Stimulated activated naive CD8-positive, alpha-beta T cell treated with anti-CD3 and anti-CD28 coated beads, Interleukin-15, Interleukin-2, amounts not matched to agents 100 U/mL and 50 U/mL, for 24 hours (primary cell): ENCODE measurements around the gene MAPK1.
"Not testable (repeated sequence)": the region's sequence is repeated elsewhere in the genome, so short reads cannot be mapped to it uniquely, and the experiment has no call there.

Source experiments
- ATAC-seq: fragments of 150-1000 bp; cut with Tn5 transposase; one replicate; pipeline ENCODE4 v1.10.0; 2021
- DNase-seq: peaks from one replicate; pipeline ENCODE4 v3.0.0; 2021

Gene MAPK1

GRCh38 chr22:21867528-21868266, at the start of gene MAPK1:
Gene MAPK1, minus strand, starts transcription at chr22:21867645. Its CDS starts 205 bp downstream, at chr22:21867440.
- peak; percentile 94 for ATAC-seq
- peak; percentile 96 for DNase-seq

GRCh38 chr22:21916309-21916918, 49.0 kb upstream of the MAPK1 start:
- no peak for DNase-seq
- ATAC-seq, result no peak

DNA sequence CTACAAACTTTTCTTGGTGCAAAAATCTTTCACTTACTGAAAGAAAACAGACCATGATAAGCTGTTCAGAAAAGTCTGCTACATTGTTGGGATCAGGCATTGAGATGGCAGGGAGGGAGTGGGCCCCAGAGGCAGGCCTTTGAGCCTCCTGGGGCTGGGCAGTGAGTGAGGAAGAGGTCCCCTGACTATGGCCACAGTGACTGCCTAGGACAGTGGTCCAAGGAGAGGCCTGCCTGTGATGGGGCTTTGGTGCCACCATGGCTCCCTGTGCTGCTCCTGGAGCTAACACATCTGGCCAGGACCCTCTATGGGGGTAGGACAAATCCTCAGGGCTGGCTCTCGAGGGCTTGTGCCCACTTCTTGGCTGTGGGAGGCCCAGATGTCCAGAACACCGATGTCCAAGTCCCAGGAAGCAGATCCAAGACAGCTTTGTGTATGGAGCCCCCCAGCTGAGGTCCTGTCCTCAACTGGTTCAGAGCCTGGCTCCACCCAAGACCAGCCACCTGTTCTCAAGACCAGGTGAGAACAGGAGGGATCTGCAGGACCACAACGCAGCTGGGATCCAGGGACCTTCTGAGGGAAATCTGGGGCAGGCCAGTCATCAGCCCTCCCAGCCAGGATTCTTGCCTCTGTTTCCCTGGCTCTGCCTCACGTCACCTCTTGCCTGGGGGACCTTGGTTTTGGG, 48.3 kb upstream of the MAPK1 start:
- no peak for ATAC-seq
- DNase-seq, result no peak

DNA sequence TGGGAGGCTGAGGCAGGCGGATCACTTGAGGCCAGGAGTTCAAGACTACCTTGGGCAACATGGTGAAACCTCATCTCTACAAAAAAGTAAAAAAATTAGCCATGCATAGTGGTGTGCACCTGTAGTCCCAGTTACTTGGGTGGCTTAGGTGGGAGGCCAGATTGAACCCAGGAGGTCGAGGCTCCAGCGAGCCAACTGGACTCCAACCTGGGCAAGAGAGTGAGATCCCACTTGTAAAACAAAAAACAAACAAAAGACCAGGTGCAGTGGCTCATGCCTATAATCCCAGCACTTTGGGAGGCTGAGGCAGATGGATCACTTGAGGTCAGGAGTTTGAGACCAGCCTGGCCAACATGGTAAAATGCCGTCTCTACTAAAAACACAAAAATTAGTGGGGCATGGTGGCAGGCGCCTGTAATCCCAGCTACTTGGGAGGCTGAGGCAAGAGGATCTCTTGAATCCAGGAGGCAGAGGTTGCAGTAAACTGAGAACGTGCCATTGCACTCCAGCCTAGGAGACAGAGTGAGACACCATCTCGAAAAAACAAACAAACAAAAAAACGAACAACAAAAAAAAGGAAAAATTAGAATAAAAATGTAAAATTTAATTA, 46.7 kb upstream of the MAPK1 start:
- not testable (repeated sequence) for DNase-seq, ATAC-seq

GRCh38 chr22:21910367-21910766, 42.9 kb upstream of the MAPK1 start:
- DNase-seq, ATAC-seq: not testable (repeated sequence)

DNA sequence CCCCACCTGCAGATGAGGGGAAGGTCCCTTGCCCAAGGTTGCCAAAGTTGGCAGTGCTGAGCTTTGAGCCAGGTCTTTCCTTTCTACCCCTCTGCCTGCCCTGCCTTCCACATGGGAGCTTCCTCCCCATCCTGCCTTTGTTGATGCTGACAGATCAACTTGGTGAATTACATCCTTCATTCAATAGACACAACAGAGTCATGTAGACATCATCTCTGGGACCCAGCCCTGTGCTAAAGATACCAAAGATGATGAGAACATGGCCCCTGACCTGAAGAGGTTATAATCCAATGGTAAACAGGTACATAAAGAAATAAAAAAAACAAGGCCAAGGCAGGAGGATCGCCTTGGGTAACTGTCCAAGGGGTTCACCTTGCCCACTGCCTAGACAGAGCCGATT, 42.4 kb upstream of the MAPK1 start:
- no peak for DNase-seq
- ATAC-seq, result no peak

- DNase-seq, result no peak
- ATAC-seq, result no peak
These were observed 40.4 kb upstream of the MAPK1 start for GRCh38 chr22:21907638-21908522.

GRCh38 chr22:21905234-21905633, 37.8 kb upstream of the MAPK1 start:
- DNase-seq, ATAC-seq: not testable (repeated sequence)

- no peak for ATAC-seq
- DNase-seq, result no peak
These were observed 36.9 kb upstream of the MAPK1 start for GRCh38 chr22:21904250-21904789.

- ATAC-seq (no peak), DNase-seq (no peak)
These were observed 35.8 kb upstream of the MAPK1 start for GRCh38 chr22:21903283-21903682.

DNA sequence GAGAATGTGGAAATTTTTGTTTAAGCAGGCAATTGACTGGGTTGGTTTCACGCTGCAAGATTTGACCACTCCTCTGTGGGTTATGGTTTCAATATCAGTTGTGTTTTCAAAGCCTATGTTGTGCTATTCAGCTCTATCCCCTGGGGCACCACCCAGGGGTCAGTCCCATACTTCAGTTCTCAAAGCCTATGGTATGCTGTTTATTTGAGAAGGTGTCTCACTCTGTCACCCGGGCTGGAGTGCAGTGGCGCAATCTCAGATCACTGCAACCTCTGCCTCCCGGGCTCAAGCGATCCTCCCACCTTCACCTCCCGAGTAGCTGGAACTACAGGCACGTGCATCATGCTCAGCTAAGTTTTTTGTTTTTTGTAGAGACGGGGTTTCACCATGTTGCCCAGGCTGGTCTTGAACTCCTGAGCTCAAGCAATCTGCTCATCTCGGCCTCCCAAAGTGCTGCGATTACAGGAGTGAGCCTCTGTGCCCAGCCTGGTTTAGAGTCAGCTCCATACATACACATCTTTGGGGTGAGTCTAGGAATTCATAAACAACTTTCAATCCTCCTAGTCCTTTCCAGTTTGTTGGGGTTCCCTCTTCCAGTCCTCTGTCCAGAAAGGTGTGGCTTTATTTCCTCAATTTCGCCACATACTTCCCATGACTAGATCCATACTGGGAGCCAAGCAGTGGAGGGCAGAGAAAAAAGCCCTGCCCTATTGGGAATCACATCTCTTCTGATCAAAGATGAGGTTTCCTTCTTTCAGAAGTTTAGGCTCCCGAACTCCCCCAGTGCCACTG, 35.0 kb upstream of the MAPK1 start:
- ATAC-seq, result no peak
- no peak for DNase-seq

GRCh38 chr22:21898354-21898896, 31.0 kb upstream of the MAPK1 start:
- ATAC-seq (no peak), DNase-seq (no peak)

DNA sequence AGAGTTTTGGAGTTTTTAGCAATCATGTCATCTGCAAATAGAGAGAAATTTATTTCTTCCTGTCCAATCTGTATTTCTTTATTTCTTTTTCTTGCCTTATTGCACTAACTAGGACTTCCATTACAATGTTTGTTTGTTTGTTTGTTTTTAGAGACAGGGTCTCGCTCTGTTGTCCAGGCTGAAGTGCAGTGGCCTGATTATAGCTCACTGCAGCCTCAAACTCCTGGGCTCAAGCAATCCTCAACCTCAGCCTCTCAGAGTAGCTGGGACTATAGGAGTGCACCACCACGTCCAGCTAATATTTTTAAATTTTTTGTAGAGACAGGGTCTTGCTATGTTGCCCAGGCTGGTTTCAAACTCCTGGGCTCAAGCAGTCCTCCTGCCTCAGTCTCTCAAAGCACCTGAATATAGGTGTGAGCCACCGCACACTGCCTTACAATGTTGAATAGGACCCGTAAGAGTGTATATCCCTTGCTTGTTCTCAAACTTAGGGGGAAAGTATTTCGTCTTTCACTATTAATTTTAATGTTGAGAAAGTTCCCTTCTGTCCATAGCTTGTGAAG, 29.6 kb upstream of the MAPK1 start:
- DNase-seq (no peak), ATAC-seq (no peak)

- DNase-seq, ATAC-seq: not testable (repeated sequence)
These were observed 28.8 kb upstream of the MAPK1 start for GRCh38 chr22:21896275-21896674.

DNA sequence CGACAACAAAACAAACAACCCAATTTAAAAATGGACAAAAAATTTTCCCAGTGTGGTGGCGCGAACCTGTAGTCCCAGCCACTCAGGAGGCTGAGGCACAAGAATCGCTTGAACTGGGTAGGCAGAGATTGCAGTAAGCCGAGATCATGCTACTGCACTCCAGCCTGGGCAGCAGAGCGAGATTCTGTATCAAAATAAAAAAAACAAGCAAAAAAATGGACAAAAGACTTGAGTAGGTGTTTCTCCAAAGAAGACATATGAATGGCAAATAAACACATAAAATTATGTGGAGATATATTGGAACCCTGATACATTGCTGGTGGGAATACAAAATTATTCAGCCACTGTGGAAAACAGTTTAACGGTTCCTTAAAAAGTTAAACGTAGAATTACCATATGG, 27.4 kb upstream of the MAPK1 start:
- no peak for ATAC-seq

GRCh38 chr22:21889251-21889990, 22.0 kb upstream of the MAPK1 start:
- DNase-seq, result no peak
- no peak for ATAC-seq

More for the DNA sequence above, 27.4 kb upstream of the MAPK1 start:
- DNase-seq, result no peak

- no peak for ATAC-seq
- no peak for DNase-seq
These were observed 20.4 kb upstream of the MAPK1 start for GRCh38 chr22:21887841-21888240.

DNA sequence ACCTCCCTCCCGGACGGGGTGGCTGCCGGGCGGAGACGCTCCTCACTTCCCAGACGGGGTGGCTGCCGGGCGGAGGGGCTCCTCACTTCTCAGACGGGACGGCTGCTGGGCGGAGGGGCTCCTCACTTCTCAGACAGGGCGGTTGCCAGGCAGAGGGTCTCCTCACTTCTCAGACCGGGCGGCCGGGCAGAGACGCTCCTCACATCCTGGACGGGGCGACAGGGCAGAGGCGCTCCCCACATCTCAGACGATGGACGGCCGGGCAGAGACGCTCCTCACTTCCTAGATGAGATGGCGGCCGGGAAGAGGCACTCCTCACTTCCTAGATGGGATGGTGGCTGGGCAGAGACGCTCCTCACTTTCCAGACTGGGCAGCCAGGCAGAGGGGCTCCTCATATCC, 16.5 kb upstream of the MAPK1 start:
- DNase-seq, ATAC-seq: not testable (repeated sequence)

GRCh38 chr22:21882754-21883333, 15.4 kb upstream of the MAPK1 start:
- not testable (repeated sequence) for ATAC-seq, DNase-seq
